Natural killer cell (primary cell): Measurements from ENCODE around the gene CENPT. TPM values are rescaled to one million over a fixed set of nuclear protein-coding genes. Genes with fewer than 3 reads are reported as not detected.

Source experiments
- ATAC-seq, 3 donors: fragments of 150-1000 bp in 2 of 3; fragments of 200-7000 bp in 1 of 3; cut with Tn5 transposase; 1 replicate in 1 of 3; 2 replicates in 2 of 3; pipeline ENCODE4 v1.10.0; 2021; ENCODE audit warnings: mild to moderate bottlenecking in 2 of 3, moderate library complexity in 2 of 3
- DNase-seq, 2 donors: peaks; one replicate each; pipeline versions ENCODE4 v3.0.0 to v3.0.0-alpha.2; 2013 to 2021; ENCODE audit warnings: mixed read lengths in 1 of 2
- H3K27ac ChIP-seq: one replicate; pipeline ENCODE4 v1.5.1; 2013; ENCODE audit warnings: mild to moderate bottlenecking, low read length
- H3K27me3 ChIP-seq: one replicate; pipeline ENCODE4 v1.6.1; 2013; ENCODE audit warnings: low read length; ENCODE audit not compliant: control insufficient read depth, insufficient read depth
- H3K36me3 ChIP-seq: one replicate; pipeline ENCODE4 v1.6.1; 2013; ENCODE audit warnings: low read length; ENCODE audit not compliant: control insufficient read depth, insufficient read depth
- H3K4me1 ChIP-seq: one replicate; pipeline ENCODE4 v1.6.1; 2013; ENCODE audit warnings: low read length; ENCODE audit not compliant: control insufficient read depth, insufficient read depth
- H3K4me3 ChIP-seq: one replicate; pipeline ENCODE4 v1.5.1; 2013; ENCODE audit warnings: low read length
- H3K9me3 ChIP-seq: one replicate; pipeline ENCODE4 v1.6.1; 2013; ENCODE audit warnings: low read length; ENCODE audit not compliant: control insufficient read depth, insufficient read depth
- H3K27ac Mint-ChIP-seq, 2 donors: one replicate each; pipeline ENCODE4 v1.8.0; 2022; ENCODE audit warnings: mild to moderate bottlenecking in 2 of 2, mixed read lengths in 2 of 2, moderate library complexity in 1 of 2
- H3K27me3 Mint-ChIP-seq, 2 donors: one replicate each; pipeline ENCODE4 v1.8.0; 2022; ENCODE audit warnings: low read depth in 2 of 2, mixed read lengths in 2 of 2
- H3K36me3 Mint-ChIP-seq: one replicate; pipeline ENCODE4 v1.8.0; 2022; ENCODE audit warnings: mixed read lengths
- H3K4me1 Mint-ChIP-seq, 2 donors: one replicate each; pipeline ENCODE4 v1.8.0; 2022; ENCODE audit warnings: mixed read lengths in 2 of 2
- H3K4me3 Mint-ChIP-seq: one replicate; pipeline ENCODE4 v1.8.0; 2022; ENCODE audit warnings: mild to moderate bottlenecking, moderate library complexity, mixed read lengths
- H3K9me3 Mint-ChIP-seq, 2 donors: one replicate each; pipeline ENCODE4 v1.8.0; 2022; ENCODE audit warnings: mixed read lengths in 2 of 2
- CTCF ChIP-seq: fragments of 200-600 bp; IDR thresholded peaks from one replicate; pipeline ENCODE4 v1.8.0; 2022; ENCODE audit warnings: antibody characterized with exemption
- WGBS: methylation state at CpG from one replicate; pipeline ENCODE4 v1.1.7; 2013; ENCODE audit warnings: missing lambda C conversion rate; ENCODE audit not compliant: insufficient coverage; 5-methylcytosine and 5-hydroxymethylcytosine counted together
- intact Hi-C: fragments of 100-400 bp; cut with micrococcal nuclease; formaldehyde crosslinking; loops from one replicate; pipeline ENCODE4 v1.14.2; 2022
- total RNA-seq, 4 donors: library from RNA; stranded (reverse); fragments of 120-200 nt in 1 of 4; gene quantifications; one replicate each; pipeline versions ENCODE4 v1.2.3 to v1.2.4, GENCODE V29; 2013 to 2022

The CENPT gene
- total RNA-seq, 3 donors from 2014 or later (not counting 1 experiment from before 2014, with no cell fraction given): 68.6 to 81.3 (median 78.9) TPM

GRCh38 chr16:67820608-67821259 is 26.8 kb downstream of the CENPT start:
- Histone ChIP-seq H3K4me3 (no peak overlapping the region), H3K27ac (no peak overlapping the region), H3K4me1 (peaks cover 8% of the 10 kb centered on the region), H3K9me3 (no peaks in the 10 kb centered on the region), H3K36me3 (no peaks in the 10 kb centered on the region), H3K27me3 (no peaks in the 10 kb centered on the region)
- Mint-ChIP-seq H3K4me3 (no peak overlapping the region), H3K9me3 (no peaks in the 10 kb centered on the region), H3K36me3 (no peaks in the 10 kb centered on the region), H3K27ac (no peak overlapping the region), H3K27me3 (no peaks in the 10 kb centered on the region), H3K4me1 (peaks cover 0 to 7% of the 10 kb centered on the region in 2 donors)
- intact Hi-C loops: no loop called here
- ATAC-seq (no peak), DNase-seq (no peak)
- 91% methylated on average over 11 of the region's 11 CpGs for WGBS
- no peak for TF ChIP-seq CTCF

- Mint-ChIP-seq H3K36me3 (no peaks in the 10 kb centered on the region), H3K27ac (no peak overlapping the region)
- intact Hi-C loops: no loop called here
Measured at GRCh38 chr16:67814567-67814966, 32.9 kb downstream of the CENPT start.

GRCh38 chr16:67811899-67812298 is 35.6 kb downstream of the CENPT start:
- H3K4me1 ChIP-seq: peaks cover 13% of the 10 kb centered on the region
- Mint-ChIP-seq H3K9me3 (no peaks in the 10 kb centered on the region), H3K27me3 (no peaks in the 10 kb centered on the region), H3K27ac (no peak overlapping the region), H3K36me3 (no peaks in the 10 kb centered on the region), H3K4me3 (no peak overlapping the region), H3K4me1 (peaks cover 0 to 10% of the 10 kb centered on the region in 2 donors)
- no peak for TF ChIP-seq CTCF
- intact Hi-C loops: no loop called here
- H3K4me3 ChIP-seq: no peak overlapping the region
- 100% methylated on average over 1 of the region's 1 CpG for WGBS
- H3K9me3 ChIP-seq: no peaks in the 10 kb centered on the region
- DNase-seq (no peak), ATAC-seq (no peak)
- no peaks in the 10 kb centered on the region for H3K27me3 ChIP-seq
- H3K36me3 ChIP-seq: no peaks in the 10 kb centered on the region
- no peak overlapping the region for H3K27ac ChIP-seq

More at GRCh38 chr16:67814567-67814966, 32.9 kb downstream of the CENPT start:
- no peaks in the 10 kb centered on the region for H3K27me3 ChIP-seq
- no peak for TF ChIP-seq CTCF
- H3K27ac ChIP-seq: no peak overlapping the region
- peaks cover 8% of the 10 kb centered on the region for H3K4me1 ChIP-seq
- no peaks in the 10 kb centered on the region for H3K9me3 ChIP-seq
- H3K9me3 Mint-ChIP-seq: no peaks in the 10 kb centered on the region
- DNase-seq: no peak
- H3K4me1 Mint-ChIP-seq: peaks cover 0 to 7% of the 10 kb centered on the region in 2 donors
- no peaks in the 10 kb centered on the region for H3K27me3 Mint-ChIP-seq
- H3K4me3 ChIP-seq: no peak overlapping the region
- ATAC-seq: no peak
- H3K4me3 Mint-ChIP-seq: no peak overlapping the region
- no peaks in the 10 kb centered on the region for H3K36me3 ChIP-seq
- 89% methylated on average over 8 of the region's 8 CpGs for WGBS
